Ovary (tissue), 9 donors: Measurements from ENCODE around the gene MAP1LC3B2. TPM values are rescaled to one million over a fixed set of nuclear protein-coding genes. Genes with fewer than 3 reads are reported as not detected.

Source experiments
- DNase-seq, 5 donors: peaks; one replicate each; pipeline ENCODE4 v3.0.0-alpha.2; 2019 to 2020
- H3K27ac ChIP-seq, 2 donors: fragments of 200-600 bp; one replicate each; pipeline versions ENCODE4 v1.5.1 to v1.8.0; 2019 to 2022
- H3K27me3 ChIP-seq: fragments of 200-600 bp; one replicate; pipeline ENCODE4 v1.8.0; 2022
- H3K36me3 ChIP-seq: fragments of 200-600 bp; sonication (generic); one replicate; pipeline ENCODE4 v1.5.1; 2019
- H3K4me1 ChIP-seq: one replicate; pipeline ENCODE4 v1.8.1; 2013; ENCODE audit warnings: mild to moderate bottlenecking, moderate library complexity; ENCODE audit not compliant: insufficient read depth
- H3K4me3 ChIP-seq: fragments of 200-600 bp; sonication (generic); one replicate; pipeline ENCODE4 v1.5.1; 2017
- H3K9me3 ChIP-seq, 2 donors: fragments of 200-600 bp in 1 of 2; sonication (generic) in 1 of 2; one replicate each; pipeline versions ENCODE4 v1.5.1 to v1.8.1; 2013 to 2019; ENCODE audit warnings: mild to moderate bottlenecking in 1 of 2, moderate library complexity in 1 of 2
- CTCF ChIP-seq, 3 donors: fragments of 450-650 bp in 2 of 3; fragments of 200-600 bp in 1 of 3; IDR thresholded peaks; one replicate each; pipeline versions ENCODE4 v1.5.1 to v1.8.0; 2016 to 2022; ENCODE audit warnings: antibody characterized with exemption in 3 of 3, mild to moderate bottlenecking in 1 of 3
- EP300 ChIP-seq: sonication (generic); formaldehyde crosslinking; IDR thresholded peaks from one replicate; pipeline ENCODE4 v1.6.1; 2017; ENCODE audit warnings: antibody characterized with exemption
- POLR2A ChIP-seq: fragments of 450-650 bp; IDR thresholded peaks from one replicate; pipeline ENCODE4 v1.6.1; 2017; ENCODE audit warnings: antibody characterized with exemption, mild to moderate bottlenecking, moderate library complexity
- WGBS, 3 donors: extraction: QIAGEN DNeasy Blood & Tissue Kit in 1 of 3; methylation state at CpG; one replicate each; pipeline versions ENCODE4 v1.1.5 to v1.1.7; 2013 to 2017; 5-methylcytosine and 5-hydroxymethylcytosine counted together
- intact Hi-C, 4 donors: fragments of 100-400 bp; cut with DNase I; formaldehyde crosslinking; loops; one replicate each; pipeline versions ENCODE4 v1.11.0 to v1.15.1; 2022 to 2023
- polyA plus RNA-seq, 2 donors: library from polyadenylated mRNA; stranded (reverse); fragments of 200-250 nt in 1 of 2; fragments of 350-450 nt in 1 of 2; fragmentation: Illumina TruSeq in 1 of 2; extraction: RNeasy Lipid Tissue Mini Kit (QIAGEN cat#74804) in 1 of 2; gene quantifications; one replicate each; pipeline ENCODE4 v1.2.3, GENCODE V29; 2013 to 2014
- total RNA-seq, 7 donors: library from RNA; depleted of rRNA in 2 of 7; stranded (reverse); fragments of >200 nt in 2 of 7; fragmentation: NEBNext Ultra II Directional in 3 of 7; extraction: Animal tissue kit (Norgen Biotek cat#: 25700) in 3 of 7; gene quantifications; one replicate each; pipeline versions ENCODE4 v1.1.0 to v1.2.4, GENCODE V29; 2016 to 2023
- donor health status: DM: no; HTN: no; CAD: no; lungs with moderate emphysema.
- donor health status: DM: no; HTN: no; CAD: no.
- donor health status: Bipolar disorder and iron deficiency.
- donor health status: DM: yes; HTN: yes; CAD: no.
- donor health status: DM: no; HTN: no; CAD: no.
- donor health status: DM: yes; HTN: yes; CAD: no.

Gene MAP1LC3B2
- total and polyA plus RNA-seq, 9 donors, result 0.80 to 9.9 (median 3.1) TPM

DNA sequence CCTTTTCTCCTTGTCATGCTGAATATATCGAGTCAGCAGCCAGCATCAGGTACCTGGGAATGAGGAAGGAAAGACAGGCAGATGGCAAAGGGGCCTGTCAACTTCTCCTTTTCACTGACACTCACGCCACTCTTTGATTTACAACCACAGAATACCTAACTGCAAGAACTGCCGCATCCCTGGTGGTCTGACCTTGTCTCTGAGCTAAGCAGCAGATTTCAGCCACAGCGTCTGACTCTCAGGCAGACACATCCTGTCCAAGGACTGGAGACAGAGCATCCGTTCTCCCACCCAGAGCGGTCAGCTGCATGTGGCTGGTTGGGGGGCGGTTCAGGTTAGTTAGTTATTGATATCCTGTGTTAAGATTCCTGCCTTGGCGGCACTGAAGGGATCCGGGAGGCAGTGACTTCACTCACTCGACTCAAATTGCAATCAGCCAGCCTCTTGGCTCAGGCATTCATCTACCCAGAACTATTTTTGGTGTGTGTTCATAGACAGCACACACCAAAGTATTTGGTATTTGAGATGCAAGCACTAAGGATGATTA is 11.2 kb upstream of the MAP1LC3B2 start:
- no peak for DNase-seq

DNA sequence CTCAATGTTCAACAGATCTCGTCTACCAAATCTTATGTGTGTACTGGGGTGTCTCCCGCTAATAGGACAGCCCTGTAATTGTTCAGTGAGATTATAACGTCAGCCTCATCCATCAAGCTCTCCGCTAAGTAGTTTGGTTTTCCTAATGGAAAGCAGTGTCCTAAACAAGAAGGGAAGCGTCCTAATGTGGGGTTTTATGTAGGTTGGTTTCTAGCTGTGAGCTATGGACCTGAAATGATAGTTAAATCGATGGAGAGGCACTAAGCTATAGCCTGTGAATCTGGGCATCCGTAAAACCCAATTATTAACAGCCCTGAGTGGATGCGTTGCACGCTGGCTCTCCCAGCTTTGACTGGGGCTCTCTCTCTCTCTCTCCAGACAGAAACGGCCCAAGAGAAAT is 9.2 kb upstream of the MAP1LC3B2 start:
- H3K36me3 ChIP-seq, result no peaks in the 10 kb centered on the region
- no peaks in the 10 kb centered on the region for H3K9me3 ChIP-seq
- no peak for DNase-seq
- WGBS, 3 donors, result 87 to 89% (median 88%) methylated on average over 10 of the region's 10 CpGs
- no peak overlapping the region for H3K4me3 ChIP-seq
- intact Hi-C loops, result no loop called here
- H3K4me1 ChIP-seq, result peaks cover 7% of the 10 kb centered on the region
- no peak overlapping the region for H3K27ac ChIP-seq
- TF ChIP-seq EP300 (no peak), CTCF (IDR thresholded peaks at IDR 0.05) (no peak), POLR2A (no peak)
- H3K27me3 ChIP-seq, result no peaks in the 10 kb centered on the region

More for the DNA sequence above, 11.2 kb upstream of the MAP1LC3B2 start:
- WGBS, 3 donors, result 10 to 19% (median 12%) methylated on average over 10 of the region's 10 CpGs
- Histone ChIP-seq H3K4me3 (no peak overlapping the region), H3K9me3 (no peaks in the 10 kb centered on the region), H3K27me3 (no peaks in the 10 kb centered on the region), H3K36me3 (no peaks in the 10 kb centered on the region), H3K4me1 (peaks cover 11% of the 10 kb centered on the region), H3K27ac (no peak overlapping the region)
- intact Hi-C loops, result no loop called here
- TF ChIP-seq POLR2A (no peak), EP300 (no peak), CTCF (IDR thresholded peaks at IDR 0.05) (no peak)

GRCh38 chr12:116551151-116551550 is 8.0 kb upstream of the MAP1LC3B2 start:
- TF ChIP-seq CTCF (IDR thresholded peaks at IDR 0.05) (no peak), POLR2A (no peak), EP300 (no peak)
- Histone ChIP-seq H3K4me1 (peaks cover 5% of the 10 kb centered on the region), H3K4me3 (no peak overlapping the region), H3K27me3 (no peaks in the 10 kb centered on the region), H3K36me3 (no peaks in the 10 kb centered on the region), H3K27ac (no peak overlapping the region), H3K9me3 (no peaks in the 10 kb centered on the region)
- intact Hi-C loops, result no loop called here
- no peak for DNase-seq
- 93 to 99% (median 93%) methylated on average over 2 of the region's 2 CpGs for WGBS, 3 donors

DNA sequence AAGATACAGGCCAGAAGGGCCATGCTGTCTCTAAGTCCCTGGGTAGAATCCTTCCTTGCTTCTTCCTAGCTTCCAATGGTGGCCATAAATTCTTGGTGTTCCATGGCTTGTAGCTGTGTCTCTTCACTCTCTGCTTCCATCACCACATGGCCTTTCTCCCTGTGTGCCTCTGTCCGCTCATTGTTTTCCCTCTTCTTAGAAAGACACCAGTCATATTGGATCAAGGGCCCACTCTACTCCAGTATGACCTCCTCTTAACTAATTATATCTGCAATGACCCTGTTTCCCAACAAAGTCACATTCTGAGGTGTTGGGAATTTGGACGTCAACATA is 7.6 kb upstream of the MAP1LC3B2 start:
- no peaks in the 10 kb centered on the region for H3K36me3 ChIP-seq
- H3K9me3 ChIP-seq, result no peaks in the 10 kb centered on the region
- intact Hi-C loops, result no loop called here
- DNase-seq, result no peak
- no peaks in the 10 kb centered on the region for H3K27me3 ChIP-seq
- peaks cover 5% of the 10 kb centered on the region for H3K4me1 ChIP-seq
- WGBS, 3 donors, result 90 to 97% (median 95%) methylated on average over 2 of the region's 2 CpGs
- H3K4me3 ChIP-seq, result no peak overlapping the region
- H3K27ac ChIP-seq, result no peak overlapping the region
- TF ChIP-seq EP300 (no peak), CTCF (IDR thresholded peaks at IDR 0.05) (no peak), POLR2A (no peak)
